GM12892 (cell line): ENCODE data around the gene CRMP1.

ENCODE experiments used
- POLR2A ChIP-seq: IDR thresholded peaks from 2 replicates; pipeline ENCODE4 v1.6.1; 2011; ENCODE audit warnings: low read depth, low read length, control low read depth
- POLR2AphosphoS5 ChIP-seq: IDR thresholded peaks from 2 replicates; pipeline ENCODE4 v1.6.1; 2011; ENCODE audit warnings: low read depth, low read length, control low read depth

GRCh38 chr4:5921981-5922380 lies 29.1 kb upstream of the CRMP1 start:
- TF ChIP-seq POLR2A (no peak), POLR2AphosphoS5 (no peak)
